A549 treated with dexamethasone at 1 μM for 4 hours (cell line): ENCODE data around the gene PRRC2C. TPM values are rescaled to one million over a fixed set of nuclear protein-coding genes. Genes with fewer than 3 reads are reported as not detected.

Experiments
- total RNA-seq: library from RNA; stranded (reverse); fragments of 200-300 nt; extraction: Qiagen RNA extraction; gene quantifications from 5 replicates; pipeline ENCODE4 v1.2.3, GENCODE V29; 2022

PRRC2C gene
- 71.6 to 96.7 TPM (median 83.3 TPM) in 5 replicates for total RNA-seq

GRCh38 chr1:171485375-171486047, at the start of gene PRRC2C:
Gene PRRC2C (plus strand): TSS chr1:171485530. CDS start chr1:171512089, 26,559 bp downstream.

DNA sequence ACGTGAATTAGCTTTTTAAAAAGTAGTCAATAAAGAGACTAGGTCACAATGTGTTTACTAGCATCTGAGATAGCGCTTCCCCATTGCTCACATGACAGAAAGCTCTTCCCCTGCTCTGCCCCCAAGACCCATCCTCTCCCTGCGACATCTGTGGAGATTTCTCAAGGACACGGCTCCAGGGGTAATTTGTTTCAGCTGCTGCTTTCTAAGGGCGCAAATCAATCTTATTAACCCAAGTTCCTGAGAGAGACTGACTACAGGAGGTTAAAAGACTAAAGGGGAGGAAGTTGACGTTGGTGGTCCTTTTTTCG, 136.8 kb downstream of the PRRC2C start, which contains the start of gene MYOCOS:
MYOCOS (plus strand) TSS at position 92 of the 311 bp plus-strand sequence. CDS start 1,641 bp downstream, outside the sequence.

Other genes starting within 250 kb of the PRRC2C start
- not detected in 5 replicates for gene FMO1, start 237.0 kb upstream of the PRRC2C start, total RNA-seq
- 0.24 to 0.89 TPM (median 0.51 TPM) in 5 replicates for gene FMO4, start 171.3 kb upstream of the PRRC2C start, total RNA-seq
- not detected in 5 replicates for gene MYOCOS, start 136.7 kb downstream of the PRRC2C start, total RNA-seq
- gene MYOC, start 167.2 kb downstream of the PRRC2C start, total RNA-seq = not detected in 5 replicates